ENCODE measurements around the gene TSPAN18. TPM values are rescaled to one million over a fixed set of nuclear protein-coding genes. Genes with fewer than 3 reads are reported as not detected.

Gene TSPAN18
- total and polyA plus RNA-seq, 2 experiments from 2014 or later = 6.0 to 10.6 TPM

DNA sequence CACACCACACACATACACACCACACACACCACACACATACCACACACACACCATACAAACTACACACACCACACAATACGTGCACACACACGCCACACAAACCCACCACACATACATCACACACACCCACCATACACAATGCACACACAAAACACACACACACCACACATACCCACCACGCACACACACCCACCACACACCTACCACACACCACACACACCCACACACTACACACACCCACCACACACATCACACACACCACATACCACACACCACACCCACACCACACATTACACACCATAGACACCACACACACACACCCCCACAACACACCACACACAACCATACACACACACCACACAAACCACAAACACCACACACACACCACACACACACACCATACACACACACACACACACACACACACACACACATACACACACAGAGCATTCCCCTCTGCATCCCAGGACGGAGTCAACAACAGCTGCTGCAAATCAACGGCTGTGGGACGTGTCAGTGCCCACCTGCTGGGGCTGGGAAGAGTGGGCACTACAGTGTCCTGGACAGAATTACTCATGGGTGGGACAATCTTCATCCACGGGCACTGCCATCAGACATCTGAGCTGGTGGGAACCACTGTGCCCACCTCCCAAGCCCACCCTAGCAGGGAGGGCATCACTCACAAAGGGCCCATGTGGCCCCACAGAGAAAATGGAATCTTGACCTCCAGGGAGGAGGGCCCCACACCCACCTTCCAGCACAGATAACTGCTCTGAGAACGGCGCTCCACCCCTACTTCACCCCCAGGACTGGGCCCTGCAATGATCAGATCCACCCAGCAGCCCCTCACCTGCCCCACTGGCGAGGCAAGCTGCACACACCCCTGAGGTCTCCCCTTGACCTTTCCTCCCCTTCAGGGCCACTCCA lies 215.5 kb downstream of the TSPAN18 start (continued):
- TF ChIP-seq, protein P1, sequence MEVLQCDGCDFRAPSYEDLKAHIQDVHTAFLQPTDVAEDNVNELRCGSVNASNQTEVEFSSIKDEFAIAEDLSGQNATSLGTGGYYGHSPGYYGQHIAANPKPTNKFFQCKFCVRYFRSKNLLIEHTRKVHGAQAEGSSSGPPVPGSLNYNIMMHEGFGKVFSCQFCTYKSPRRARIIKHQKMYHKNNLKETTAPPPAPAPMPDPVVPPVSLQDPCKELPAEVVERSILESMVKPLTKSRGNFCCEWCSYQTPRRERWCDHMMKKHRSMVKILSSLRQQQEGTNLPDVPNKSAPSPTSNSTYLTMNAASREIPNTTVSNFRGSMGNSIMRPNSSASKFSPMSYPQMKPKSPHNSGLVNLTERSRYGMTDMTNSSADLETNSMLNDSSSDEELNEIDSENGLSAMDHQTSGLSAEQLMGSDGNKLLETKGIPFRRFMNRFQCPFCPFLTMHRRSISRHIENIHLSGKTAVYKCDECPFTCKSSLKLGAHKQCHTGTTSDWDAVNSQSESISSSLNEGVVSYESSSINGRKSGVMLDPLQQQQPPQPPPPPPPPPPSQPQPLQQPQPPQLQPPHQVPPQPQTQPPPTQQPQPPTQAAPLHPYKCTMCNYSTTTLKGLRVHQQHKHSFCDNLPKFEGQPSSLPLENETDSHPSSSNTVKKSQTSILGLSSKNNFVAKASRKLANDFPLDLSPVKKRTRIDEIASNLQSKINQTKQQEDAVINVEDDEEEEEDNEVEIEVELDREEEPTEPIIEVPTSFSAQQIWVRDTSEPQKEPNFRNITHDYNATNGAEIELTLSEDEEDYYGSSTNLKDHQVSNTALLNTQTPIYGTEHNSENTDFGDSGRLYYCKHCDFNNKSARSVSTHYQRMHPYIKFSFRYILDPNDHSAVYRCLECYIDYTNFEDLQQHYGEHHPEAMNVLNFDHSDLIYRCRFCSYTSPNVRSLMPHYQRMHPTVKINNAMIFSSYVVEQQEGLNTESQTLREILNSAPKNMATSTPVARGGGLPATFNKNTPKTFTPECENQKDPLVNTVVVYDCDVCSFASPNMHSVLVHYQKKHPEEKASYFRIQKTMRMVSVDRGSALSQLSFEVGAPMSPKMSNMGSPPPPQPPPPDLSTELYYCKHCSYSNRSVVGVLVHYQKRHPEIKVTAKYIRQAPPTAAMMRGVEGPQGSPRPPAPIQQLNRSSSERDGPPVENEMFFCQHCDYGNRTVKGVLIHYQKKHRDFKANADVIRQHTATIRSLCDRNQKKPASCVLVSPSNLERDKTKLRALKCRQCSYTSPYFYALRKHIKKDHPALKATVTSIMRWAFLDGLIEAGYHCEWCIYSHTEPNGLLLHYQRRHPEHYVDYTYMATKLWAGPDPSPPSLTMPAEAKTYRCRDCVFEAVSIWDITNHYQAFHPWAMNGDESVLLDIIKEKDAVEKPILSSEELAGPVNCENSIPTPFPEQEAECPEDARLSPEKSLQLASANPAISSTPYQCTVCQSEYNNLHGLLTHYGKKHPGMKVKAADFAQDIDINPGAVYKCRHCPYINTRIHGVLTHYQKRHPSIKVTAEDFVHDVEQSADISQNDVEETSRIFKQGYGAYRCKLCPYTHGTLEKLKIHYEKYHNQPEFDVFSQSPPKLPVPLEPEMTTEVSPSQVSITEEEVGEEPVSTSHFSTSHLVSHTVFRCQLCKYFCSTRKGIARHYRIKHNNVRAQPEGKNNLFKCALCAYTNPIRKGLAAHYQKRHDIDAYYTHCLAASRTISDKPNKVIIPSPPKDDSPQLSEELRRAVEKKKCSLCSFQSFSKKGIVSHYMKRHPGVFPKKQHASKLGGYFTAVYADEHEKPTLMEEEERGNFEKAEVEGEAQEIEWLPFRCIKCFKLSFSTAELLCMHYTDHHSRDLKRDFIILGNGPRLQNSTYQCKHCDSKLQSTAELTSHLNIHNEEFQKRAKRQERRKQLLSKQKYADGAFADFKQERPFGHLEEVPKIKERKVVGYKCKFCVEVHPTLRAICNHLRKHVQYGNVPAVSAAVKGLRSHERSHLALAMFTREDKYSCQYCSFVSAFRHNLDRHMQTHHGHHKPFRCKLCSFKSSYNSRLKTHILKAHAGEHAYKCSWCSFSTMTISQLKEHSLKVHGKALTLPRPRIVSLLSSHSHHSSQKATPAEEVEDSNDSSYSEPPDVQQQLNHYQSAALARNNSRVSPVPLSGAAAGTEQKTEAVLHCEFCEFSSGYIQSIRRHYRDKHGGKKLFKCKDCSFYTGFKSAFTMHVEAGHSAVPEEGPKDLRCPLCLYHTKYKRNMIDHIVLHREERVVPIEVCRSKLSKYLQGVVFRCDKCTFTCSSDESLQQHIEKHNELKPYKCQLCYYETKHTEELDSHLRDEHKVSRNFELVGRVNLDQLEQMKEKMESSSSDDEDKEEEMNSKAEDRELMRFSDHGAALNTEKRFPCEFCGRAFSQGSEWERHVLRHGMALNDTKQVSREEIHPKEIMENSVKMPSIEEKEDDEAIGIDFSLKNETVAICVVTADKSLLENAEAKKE (CRISPR knock-in tag; IDR thresholded peaks at IDR 0.05) = no peak
- TF ChIP-seq NANOG (IDR thresholded peaks at IDR 0.05; ENCODE audit: borderline replicate concordance) = no peak
- TF ChIP-seq EZH2phosphoT487 (IDR thresholded peaks at IDR 0.05; ENCODE audit: unreplicated experiment) = no peak
- TF ChIP-seq EZH2 (IDR thresholded peaks at IDR 0.05; ENCODE audit: low read depth, unreplicated experiment) = no peak
- no peak for TF ChIP-seq POLR2AphosphoS5 (IDR thresholded peaks at IDR 0.05; ENCODE audit: low read depth)
- no peak for TF ChIP-seq REST (IDR thresholded peaks at IDR 0.05; ENCODE audit: unreplicated experiment)

Measured in GM23338 (cell line).